Measurements from ENCODE around the gene DNAJB9.

Gene DNAJB9

GRCh38 chr7:108581655-108582491 is 12.2 kb downstream of the DNAJB9 start:
- Histone ChIP-seq H3K36me3 (ENCODE audit: insufficient read depth, low read length) (peaks cover 20% of the 10 kb centered on the region), H3K4me1 (ENCODE audit: insufficient read depth, low read length) (no peaks in the 10 kb centered on the region), H2AFZ (ENCODE audit: low read depth, low read length) (no peak overlapping the region), H3K27ac (ENCODE audit: low read length) (no peak overlapping the region), H3K79me2 (ENCODE audit: insufficient read depth, low read length) (no peaks in the 10 kb centered on the region), H3K27me3 (ENCODE audit: insufficient read depth, low read length, poor library complexity) (no peaks in the 10 kb centered on the region), H3K4me2 (ENCODE audit: insufficient read depth, low read length) (no peak overlapping the region), H4K20me1 (ENCODE audit: insufficient read depth, low read length) (no peaks in the 10 kb centered on the region), H3K9me3 (ENCODE audit: insufficient read depth, low read length, severe bottlenecking) (peaks cover 22% of the 10 kb centered on the region), H3K4me3 (ENCODE audit: low read depth in 1 of 2, low read length in 2 of 2) (no peak overlapping the region), H3K9ac (ENCODE audit: low read depth, low read length) (no peak overlapping the region)
- no peak for TF ChIP-seq EZH2 (IDR thresholded peaks at IDR 0.05; ENCODE audit: borderline replicate concordance, low read depth, low read length, severe bottlenecking)
- no peak for TF ChIP-seq CTCF (IDR thresholded peaks at IDR 0.05; ENCODE audit: borderline replicate concordance, extremely low read depth, low read length, poor library complexity, severe bottlenecking)
- no peak for DNase-seq
- ATAC-seq (ENCODE audit: insufficient read depth, low read depth), result no peak

- no peak overlapping the region for H3K27ac ChIP-seq (ENCODE audit: low read length)
- no peak overlapping the region for H3K4me3 ChIP-seq (ENCODE audit: low read depth in 1 of 2, low read length in 2 of 2)
- ATAC-seq (ENCODE audit: insufficient read depth, low read depth) (no peak), DNase-seq (no peak)
- no peaks in the 10 kb centered on the region for H3K27me3 ChIP-seq (ENCODE audit: insufficient read depth, low read length, poor library complexity)
- TF ChIP-seq EZH2 (IDR thresholded peaks at IDR 0.05; ENCODE audit: borderline replicate concordance, low read depth, low read length, severe bottlenecking) (no peak), CTCF (IDR thresholded peaks at IDR 0.05; ENCODE audit: borderline replicate concordance, extremely low read depth, low read length, poor library complexity, severe bottlenecking) (no peak)
- no peaks in the 10 kb centered on the region for H4K20me1 ChIP-seq (ENCODE audit: insufficient read depth, low read length)
- no peaks in the 10 kb centered on the region for H3K4me1 ChIP-seq (ENCODE audit: insufficient read depth, low read length)
- H3K4me2 ChIP-seq (ENCODE audit: insufficient read depth, low read length), result no peak overlapping the region
- H3K9ac ChIP-seq (ENCODE audit: low read depth, low read length), result no peak overlapping the region
- no peaks in the 10 kb centered on the region for H3K79me2 ChIP-seq (ENCODE audit: insufficient read depth, low read length)
- no peak overlapping the region for H2AFZ ChIP-seq (ENCODE audit: low read depth, low read length)
- peaks cover 13% of the 10 kb centered on the region for H3K9me3 ChIP-seq (ENCODE audit: insufficient read depth, low read length, severe bottlenecking)
- H3K36me3 ChIP-seq (ENCODE audit: insufficient read depth, low read length), result peaks cover 12% of the 10 kb centered on the region
Observed at GRCh38 chr7:108584211-108584610, 14.5 kb downstream of the DNAJB9 start.

GRCh38 chr7:108585843-108586242 is 16.2 kb downstream of the DNAJB9 start:
- H4K20me1 ChIP-seq (ENCODE audit: insufficient read depth, low read length), result no peaks in the 10 kb centered on the region
- no peak overlapping the region for H3K4me2 ChIP-seq (ENCODE audit: insufficient read depth, low read length)
- DNase-seq (no peak), ATAC-seq (ENCODE audit: insufficient read depth, low read depth) (no peak)
- H3K36me3 ChIP-seq (ENCODE audit: insufficient read depth, low read length), result no peaks in the 10 kb centered on the region
- no peak for TF ChIP-seq EZH2 (IDR thresholded peaks at IDR 0.05; ENCODE audit: borderline replicate concordance, low read depth, low read length, severe bottlenecking)
- H3K79me2 ChIP-seq (ENCODE audit: insufficient read depth, low read length), result no peaks in the 10 kb centered on the region
- H3K4me3 ChIP-seq (ENCODE audit: low read depth in 1 of 2, low read length in 2 of 2), result no peak overlapping the region
- no peaks in the 10 kb centered on the region for H3K4me1 ChIP-seq (ENCODE audit: insufficient read depth, low read length)
- H2AFZ ChIP-seq (ENCODE audit: low read depth, low read length), result no peak overlapping the region
- no peak overlapping the region for H3K27ac ChIP-seq (ENCODE audit: low read length)
- H3K27me3 ChIP-seq (ENCODE audit: insufficient read depth, low read length, poor library complexity), result no peaks in the 10 kb centered on the region
- no peak overlapping the region for H3K9ac ChIP-seq (ENCODE audit: low read depth, low read length)
- no peaks in the 10 kb centered on the region for H3K9me3 ChIP-seq (ENCODE audit: insufficient read depth, low read length, severe bottlenecking)

- H3K4me3 ChIP-seq (ENCODE audit: low read depth in 1 of 2, low read length in 2 of 2), result no peak overlapping the region
- H3K27ac ChIP-seq (ENCODE audit: low read length), result no peak overlapping the region
- no peaks in the 10 kb centered on the region for H3K9me3 ChIP-seq (ENCODE audit: insufficient read depth, low read length, severe bottlenecking)
- H3K27me3 ChIP-seq (ENCODE audit: insufficient read depth, low read length, poor library complexity), result no peaks in the 10 kb centered on the region
- TF ChIP-seq CTCF (IDR thresholded peaks at IDR 0.05; ENCODE audit: borderline replicate concordance, extremely low read depth, low read length, poor library complexity, severe bottlenecking), result no peak
- no peak for TF ChIP-seq EZH2 (IDR thresholded peaks at IDR 0.05; ENCODE audit: borderline replicate concordance, low read depth, low read length, severe bottlenecking)
- H3K36me3 ChIP-seq (ENCODE audit: insufficient read depth, low read length), result no peaks in the 10 kb centered on the region
- H3K79me2 ChIP-seq (ENCODE audit: insufficient read depth, low read length), result no peaks in the 10 kb centered on the region
- no peaks in the 10 kb centered on the region for H3K4me1 ChIP-seq (ENCODE audit: insufficient read depth, low read length)
- H4K20me1 ChIP-seq (ENCODE audit: insufficient read depth, low read length), result no peaks in the 10 kb centered on the region
- no peak overlapping the region for H3K4me2 ChIP-seq (ENCODE audit: insufficient read depth, low read length)
- H3K9ac ChIP-seq (ENCODE audit: low read depth, low read length), result no peak overlapping the region
- H2AFZ ChIP-seq (ENCODE audit: low read depth, low read length), result no peak overlapping the region
- DNase-seq (no peak), ATAC-seq (ENCODE audit: insufficient read depth, low read depth) (no peak)
Observed at GRCh38 chr7:108586274-108586710, 16.6 kb downstream of the DNAJB9 start.
